Subcutaneous abdominal adipose tissue (tissue), 5 donors: ENCODE results near the gene E2F1.

Experiments
- H3K27ac ChIP-seq: one replicate; pipeline ENCODE4 v1.7.0; 2013; ENCODE audit warnings: low read depth, mild to moderate bottlenecking, inconsistent platforms, low read length, moderate library complexity
- H3K27me3 ChIP-seq, 5 donors: one replicate each; pipeline ENCODE4 v1.7.0; 2013; ENCODE audit warnings: low read length in 5 of 5, inconsistent platforms in 1 of 5; ENCODE audit not compliant: control insufficient read depth in 5 of 5, insufficient read depth in 4 of 5
- H3K36me3 ChIP-seq, 5 donors: one replicate each; pipeline ENCODE4 v1.7.0; 2013; ENCODE audit warnings: low read length in 5 of 5; ENCODE audit not compliant: control insufficient read depth in 5 of 5, insufficient read depth in 5 of 5
- H3K4me1 ChIP-seq, 5 donors: one replicate each; pipeline ENCODE4 v1.7.0; 2013; ENCODE audit warnings: low read length in 5 of 5, mild to moderate bottlenecking in 3 of 5, moderate library complexity in 1 of 5; ENCODE audit not compliant: control insufficient read depth in 5 of 5, insufficient read depth in 5 of 5
- H3K4me3 ChIP-seq, 5 donors: one replicate each; pipeline ENCODE4 v1.7.0; 2013; ENCODE audit warnings: low read length in 5 of 5, low read depth in 1 of 5
- H3K9ac ChIP-seq, 5 donors: one replicate each; pipeline ENCODE4 v1.7.0; 2013; ENCODE audit warnings: low read length in 5 of 5, mild to moderate bottlenecking in 4 of 5, moderate library complexity in 3 of 5
- H3K9me3 ChIP-seq, 5 donors: one replicate each; pipeline ENCODE4 v1.7.0; 2013; ENCODE audit warnings: low read length in 5 of 5; ENCODE audit not compliant: control insufficient read depth in 5 of 5
- donor health status: healthy.
- donor health status: healthy.
- donor health status: healthy.
- donor health status: healthy.
- donor health status: healthy.

Gene E2F1

DNA sequence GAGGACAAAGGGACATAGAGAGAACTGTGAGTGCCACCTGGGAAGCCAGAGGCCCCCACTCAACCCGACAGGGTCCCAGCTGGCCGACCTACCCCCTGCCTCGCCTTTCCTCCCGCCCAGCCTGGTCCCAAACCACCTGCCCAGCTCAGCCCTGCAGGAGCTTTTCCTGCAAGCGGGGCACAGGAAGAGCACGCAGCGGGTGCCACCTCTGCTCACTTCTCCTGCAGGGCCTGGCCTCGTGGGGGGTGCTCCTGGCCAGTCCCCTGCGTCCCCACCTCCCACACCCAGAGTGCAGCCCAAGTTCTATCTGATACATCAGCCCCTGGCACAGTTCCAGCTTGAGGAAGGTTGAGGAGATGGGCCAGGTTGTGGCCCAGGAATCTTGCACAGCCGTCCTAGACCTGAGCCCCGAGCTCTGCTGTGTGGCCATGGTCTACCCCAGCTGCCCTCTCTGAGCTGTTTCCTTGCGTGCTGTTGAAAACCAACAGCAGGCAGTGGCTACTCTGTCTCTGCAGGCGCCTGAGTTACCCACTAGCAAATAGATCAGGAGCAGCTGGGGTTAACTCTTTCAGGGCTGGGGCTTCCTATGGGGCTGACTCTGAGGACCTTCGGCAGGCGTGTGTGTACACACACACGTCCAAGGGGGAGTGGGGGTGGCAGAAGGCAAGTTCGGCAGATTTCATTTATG, 13.6 kb downstream of the E2F1 start:
- Histone ChIP-seq H3K4me3 (peak overlapping the region in 4 of 5 donors; percentile 62 to 77 (median 76)), H3K27me3 (no peaks in the 10 kb centered on the region), H3K9ac (peak overlapping the region in 4 of 5 donors; percentile 47 to 84 (median 73)), H3K4me1 (peaks cover 14 to 64% (median 60%) of the 10 kb centered on the region in 5 donors), H3K27ac (no peak overlapping the region), H3K9me3 (no peaks in the 10 kb centered on the region), H3K36me3 (peaks cover 0 to 29% (median 14%) of the 10 kb centered on the region in 5 donors)

- H3K9ac ChIP-seq = no peak overlapping the region
Observed at GRCh38 chr20:33671573-33672288, 14.5 kb downstream of the E2F1 start.

DNA sequence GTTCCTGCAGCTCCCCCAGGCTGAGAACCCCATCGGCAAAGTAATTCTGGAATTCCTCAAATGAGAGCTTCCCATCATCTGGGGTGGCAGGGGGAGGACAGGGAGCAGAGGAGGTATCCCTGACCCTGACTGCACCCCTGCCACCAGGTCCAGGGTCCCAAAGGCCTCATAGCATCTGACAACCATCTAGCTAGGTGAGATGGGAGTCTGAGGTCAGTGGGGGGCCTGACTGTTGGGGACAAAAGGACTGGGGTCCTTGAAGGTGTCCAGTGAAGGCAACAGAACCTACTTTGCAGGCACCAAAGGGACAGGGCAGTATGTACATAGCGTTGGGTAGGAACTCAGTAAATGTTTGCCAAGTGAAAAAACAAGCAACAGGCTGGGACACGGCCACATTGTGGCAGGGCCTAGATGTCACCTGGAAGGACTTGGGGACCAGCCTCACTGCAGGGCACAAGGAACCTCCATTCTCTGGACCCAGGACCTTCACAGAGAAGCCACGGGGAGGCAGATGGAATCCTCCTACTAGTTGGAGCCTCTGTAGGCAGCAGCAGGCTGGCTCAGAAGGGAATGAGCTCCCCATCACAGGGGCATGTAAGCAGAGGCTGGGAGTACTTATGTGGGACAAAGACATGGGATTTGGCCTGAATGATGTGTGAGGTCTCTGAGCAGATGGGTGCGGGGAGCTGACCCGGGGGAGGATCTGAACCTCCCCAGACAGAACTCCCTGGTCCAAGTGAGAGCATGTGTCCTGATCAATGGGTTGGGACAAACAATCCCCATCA, 15.3 kb downstream of the E2F1 start:
- peaks cover 9 to 65% (median 61%) of the 10 kb centered on the region in 5 donors for H3K4me1 ChIP-seq
- no peak overlapping the region for H3K4me3 ChIP-seq
- H3K27me3 ChIP-seq = no peaks in the 10 kb centered on the region
- no peaks in the 10 kb centered on the region for H3K9me3 ChIP-seq
- peak overlapping the region in 1 of 5 donors; percentile 50 for H3K9ac ChIP-seq
- H3K27ac ChIP-seq = no peak overlapping the region
- peaks cover 0 to 29% (median 14%) of the 10 kb centered on the region in 5 donors for H3K36me3 ChIP-seq

More at GRCh38 chr20:33671573-33672288, 14.5 kb downstream of the E2F1 start:
- peaks cover 11 to 65% (median 62%) of the 10 kb centered on the region in 5 donors for H3K4me1 ChIP-seq
- H3K36me3 ChIP-seq = peaks cover 0 to 29% (median 14%) of the 10 kb centered on the region in 5 donors
- H3K4me3 ChIP-seq = no peak overlapping the region
- no peaks in the 10 kb centered on the region for H3K9me3 ChIP-seq
- no peaks in the 10 kb centered on the region for H3K27me3 ChIP-seq
- no peak overlapping the region for H3K27ac ChIP-seq

- Histone ChIP-seq H3K9me3 (no peaks in the 10 kb centered on the region), H3K9ac (no peak overlapping the region), H3K27ac (no peak overlapping the region), H3K36me3 (peaks cover 0 to 29% (median 14%) of the 10 kb centered on the region in 5 donors), H3K27me3 (no peaks in the 10 kb centered on the region), H3K4me1 (peaks cover 2 to 57% (median 53%) of the 10 kb centered on the region in 5 donors), H3K4me3 (no peak overlapping the region)
Observed at GRCh38 chr20:33669873-33670640, 16.1 kb downstream of the E2F1 start.

DNA sequence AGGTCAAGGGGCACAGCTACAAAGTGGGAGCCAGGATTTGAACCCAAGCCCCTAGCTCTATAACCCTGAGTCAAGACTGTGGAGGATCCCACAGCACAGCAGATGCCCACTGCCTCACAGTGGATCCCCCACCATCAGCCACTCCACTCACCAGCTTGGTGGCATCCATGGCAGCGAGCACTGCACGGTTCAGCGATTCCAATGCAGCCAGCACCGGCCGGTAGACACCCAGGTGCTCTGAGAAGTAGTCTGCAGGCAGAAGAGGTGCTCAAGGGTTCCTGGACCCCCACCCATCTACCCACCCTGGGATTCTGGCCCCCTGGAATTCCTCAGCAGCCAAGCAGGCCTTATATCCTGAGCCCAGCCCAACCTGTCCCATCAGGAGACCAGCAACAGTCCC, 17.0 kb downstream of the E2F1 start:
- H3K9me3 ChIP-seq = no peaks in the 10 kb centered on the region
- no peak overlapping the region for H3K4me3 ChIP-seq
- no peak overlapping the region for H3K9ac ChIP-seq
- H3K4me1 ChIP-seq = peaks cover 0 to 52% (median 48%) of the 10 kb centered on the region in 5 donors
- peaks cover 0 to 29% (median 14%) of the 10 kb centered on the region in 5 donors for H3K36me3 ChIP-seq
- no peak overlapping the region for H3K27ac ChIP-seq
- H3K27me3 ChIP-seq = no peaks in the 10 kb centered on the region

DNA sequence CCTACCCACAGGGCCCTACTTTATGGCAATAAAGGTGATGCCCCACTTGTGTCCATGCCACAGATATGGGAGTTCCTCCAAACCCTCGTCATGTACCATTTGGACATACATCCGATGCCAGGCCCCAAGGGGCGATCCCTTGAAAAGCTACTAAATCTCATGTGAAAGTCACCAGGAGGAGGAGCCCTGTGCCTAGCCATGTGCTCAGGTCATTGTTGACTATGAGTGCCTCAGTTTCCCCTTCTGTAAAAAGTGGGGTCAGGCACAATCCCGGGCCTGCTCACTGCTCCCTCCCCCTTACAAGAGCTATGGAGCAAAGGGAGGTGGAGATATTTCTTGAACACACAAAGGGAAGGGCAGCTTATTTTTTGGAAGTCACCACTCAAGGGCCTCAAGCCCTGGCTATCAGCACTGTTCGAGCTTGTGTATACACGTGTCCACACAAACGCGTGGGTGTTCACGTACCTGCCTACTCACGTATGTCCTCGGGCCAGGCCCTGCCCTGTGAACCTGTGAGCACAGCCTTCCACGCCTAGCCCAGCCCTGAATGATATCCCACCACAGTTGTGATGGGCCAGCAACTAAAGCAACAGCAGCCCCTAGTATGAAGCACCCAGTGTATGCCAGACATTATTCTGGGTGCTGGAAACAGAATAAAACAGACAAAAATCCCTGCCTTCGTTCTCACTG, 17.6 kb downstream of the E2F1 start:
- Histone ChIP-seq H3K9ac (peak overlapping the region in 2 of 5 donors; percentile 17 to 31), H3K27me3 (no peaks in the 10 kb centered on the region), H3K36me3 (peaks cover 0 to 29% (median 14%) of the 10 kb centered on the region in 5 donors), H3K4me1 (peaks cover 3 to 54% (median 50%) of the 10 kb centered on the region in 5 donors), H3K4me3 (peak overlapping the region in 1 of 5 donors; percentile 73), H3K27ac (no peak overlapping the region), H3K9me3 (no peaks in the 10 kb centered on the region)

DNA sequence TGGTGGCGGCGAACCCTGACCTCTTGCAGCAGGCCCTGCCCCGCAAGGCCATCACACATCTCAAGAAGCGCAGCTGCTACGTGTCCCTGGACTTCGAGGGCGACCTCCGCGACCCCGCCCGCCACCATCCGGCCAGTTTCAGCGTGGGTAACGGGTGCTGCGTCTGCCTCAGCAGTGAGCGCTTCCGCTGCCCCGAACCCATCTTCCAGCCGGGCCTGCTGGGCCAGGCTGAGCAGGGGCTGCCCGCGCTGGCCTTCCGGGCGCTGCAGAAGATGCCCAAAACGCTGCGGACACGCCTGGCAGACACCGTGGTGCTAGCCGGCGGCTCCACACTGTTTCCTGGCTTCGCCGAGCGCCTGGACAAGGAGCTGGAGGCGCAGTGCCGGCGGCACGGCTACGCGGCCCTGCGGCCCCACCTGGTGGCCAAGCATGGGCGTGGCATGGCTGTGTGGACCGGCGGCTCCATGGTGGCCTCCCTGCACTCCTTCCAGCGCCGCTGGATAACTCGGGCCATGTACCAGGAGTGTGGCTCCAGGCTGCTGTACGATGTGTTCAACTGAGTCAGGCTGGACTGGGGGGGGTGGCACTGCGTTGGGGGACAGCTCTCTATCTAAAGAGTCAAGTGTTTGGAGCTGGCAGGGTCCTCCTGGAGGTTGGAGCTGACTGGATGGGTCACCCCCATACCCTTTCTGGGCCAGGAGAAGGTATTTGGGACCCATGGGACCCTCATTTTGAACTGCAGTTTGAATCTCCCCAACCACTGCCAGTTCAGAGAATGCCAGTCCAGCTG, 18.3 kb downstream of the E2F1 start:
- H3K27ac ChIP-seq = no peak overlapping the region
- no peaks in the 10 kb centered on the region for H3K27me3 ChIP-seq
- H3K9ac ChIP-seq = peak overlapping the region in 3 of 5 donors; percentile 40 to 42 (median 41)
- peaks cover 0 to 29% (median 14%) of the 10 kb centered on the region in 5 donors for H3K36me3 ChIP-seq
- H3K9me3 ChIP-seq = no peaks in the 10 kb centered on the region
- H3K4me1 ChIP-seq = peaks cover 3 to 54% (median 49%) of the 10 kb centered on the region in 5 donors
- H3K4me3 ChIP-seq = peak overlapping the region in 4 of 5 donors; percentile 67 to 73 (median 67)

- Histone ChIP-seq H3K4me1 (peaks cover 3 to 50% (median 46%) of the 10 kb centered on the region in 5 donors), H3K4me3 (peak overlapping the region in 4 of 5 donors; percentile 67 to 73 (median 67)), H3K27ac (peak overlapping the region; percentile 41), H3K9ac (peak overlapping the region in 3 of 5 donors; percentile 40 to 42 (median 41)), H3K9me3 (no peaks in the 10 kb centered on the region), H3K27me3 (no peaks in the 10 kb centered on the region), H3K36me3 (peaks cover 0 to 29% (median 14%) of the 10 kb centered on the region in 5 donors)
Observed at GRCh38 chr20:33667245-33667675, 18.9 kb downstream of the E2F1 start.
